ENCODE data around the gene TMCC3.

GRCh38 chr12:94648578-94648977 is 1.8 kb downstream of the TMCC3 start:
- no peak for TF ChIP-seq POLR2AphosphoS5 (IDR thresholded peaks at IDR 0.05; ENCODE audit: insufficient read depth in 1 of 2, low read depth in 1 of 2)
- no peak for TF ChIP-seq CTCF (IDR thresholded peaks at IDR 0.05)
- no peak for TF ChIP-seq POLR2A (IDR thresholded peaks at IDR 0.05)

Data from vagina (tissue), 2 donors.